IPS-15b (cell line): ENCODE results near the gene GTF3C5.
"Not testable (repeated sequence)": the region's sequence is repeated elsewhere in the genome, so short reads cannot be mapped to it uniquely, and the experiment has no call there.

Experiments
- H3K27me3 ChIP-seq: one replicate; pipeline ENCODE4 v1.6.1; 2013; ENCODE audit warnings: low read length; ENCODE audit not compliant: control insufficient read depth, insufficient read depth
- H3K36me3 ChIP-seq: one replicate; pipeline ENCODE4 v1.6.1; 2013; ENCODE audit warnings: low read length; ENCODE audit not compliant: control insufficient read depth, insufficient read depth
- H3K4me1 ChIP-seq: one replicate; pipeline ENCODE4 v1.6.1; 2013; ENCODE audit warnings: mild to moderate bottlenecking, low read length; ENCODE audit not compliant: control insufficient read depth, insufficient read depth
- H3K4me3 ChIP-seq: one replicate; pipeline ENCODE4 v1.5.1; 2013; ENCODE audit warnings: low read depth, low read length
- H3K9ac ChIP-seq: one replicate; pipeline ENCODE4 v1.6.1; 2013; ENCODE audit warnings: low read depth, mild to moderate bottlenecking, low read length
- H3K9me3 ChIP-seq: one replicate; pipeline ENCODE4 v1.6.1; 2013; ENCODE audit warnings: mild to moderate bottlenecking, low read length; ENCODE audit not compliant: control insufficient read depth, insufficient read depth

The GTF3C5 gene

GRCh38 chr9:133090752-133091385 lies 60.1 kb downstream of the GTF3C5 start:
- Histone ChIP-seq H3K4me1 (no peaks in the 10 kb centered on the region), H3K9me3 (no peaks in the 10 kb centered on the region), H3K4me3 (no peak overlapping the region), H3K36me3 (no peaks in the 10 kb centered on the region), H3K9ac (no peak overlapping the region), H3K27me3 (no peaks in the 10 kb centered on the region)

- H3K9ac ChIP-seq, H3K4me1 ChIP-seq, H3K9me3 ChIP-seq, H3K27me3 ChIP-seq, H3K4me3 ChIP-seq: not testable (repeated sequence)
- H3K36me3 ChIP-seq: peaks cover 10% of the 10 kb centered on the region
These were observed 63.6 kb downstream of the GTF3C5 start for GRCh38 chr9:133094351-133094750.

- Histone ChIP-seq H3K9me3 (peaks cover 3% of the 10 kb centered on the region), H3K9ac (no peak overlapping the region), H3K4me1 (no peaks in the 10 kb centered on the region), H3K27me3 (no peaks in the 10 kb centered on the region), H3K36me3 (peaks cover 10% of the 10 kb centered on the region), H3K4me3 (no peak overlapping the region)
These were observed 64.1 kb downstream of the GTF3C5 start for GRCh38 chr9:133094842-133095393.

GRCh38 chr9:133098104-133098754 lies 67.4 kb downstream of the GTF3C5 start:
- Histone ChIP-seq H3K4me1 (no peaks in the 10 kb centered on the region), H3K36me3 (peaks cover 33% of the 10 kb centered on the region), H3K9me3 (peaks cover 3% of the 10 kb centered on the region), H3K4me3 (no peak overlapping the region), H3K9ac (no peak overlapping the region), H3K27me3 (no peaks in the 10 kb centered on the region)

GRCh38 chr9:133098871-133099270 lies 68.1 kb downstream of the GTF3C5 start:
- Histone ChIP-seq H3K4me3 (no peak overlapping the region), H3K27me3 (no peaks in the 10 kb centered on the region), H3K36me3 (peaks cover 33% of the 10 kb centered on the region), H3K9ac (no peak overlapping the region), H3K4me1 (no peaks in the 10 kb centered on the region), H3K9me3 (peaks cover 3% of the 10 kb centered on the region)

- Histone ChIP-seq H3K36me3 (peaks cover 33% of the 10 kb centered on the region), H3K27me3 (no peaks in the 10 kb centered on the region)
These were observed 69.1 kb downstream of the GTF3C5 start for GRCh38 chr9:133099726-133100505.

GRCh38 chr9:133100506-133101355 lies 69.9 kb downstream of the GTF3C5 start:
- no peaks in the 10 kb centered on the region for H3K4me1 ChIP-seq
- H3K9ac ChIP-seq: no peak overlapping the region
- H3K9me3 ChIP-seq: peaks cover 3% of the 10 kb centered on the region
- H3K27me3 ChIP-seq: no peaks in the 10 kb centered on the region
- H3K36me3 ChIP-seq: peaks cover 33% of the 10 kb centered on the region
- no peak overlapping the region for H3K4me3 ChIP-seq

More at GRCh38 chr9:133099726-133100505, 69.1 kb downstream of the GTF3C5 start:
- peaks cover 3% of the 10 kb centered on the region for H3K9me3 ChIP-seq
- H3K9ac ChIP-seq: no peak overlapping the region
- H3K4me1 ChIP-seq: no peaks in the 10 kb centered on the region
- no peak overlapping the region for H3K4me3 ChIP-seq

- no peak overlapping the region for H3K4me3 ChIP-seq
- H3K9me3 ChIP-seq: no peaks in the 10 kb centered on the region
- no peaks in the 10 kb centered on the region for H3K27me3 ChIP-seq
- H3K4me1 ChIP-seq: no peaks in the 10 kb centered on the region
- peaks cover 35% of the 10 kb centered on the region for H3K36me3 ChIP-seq
- no peak overlapping the region for H3K9ac ChIP-seq
These were observed 70.8 kb downstream of the GTF3C5 start for GRCh38 chr9:133101356-133102189.

- H3K9me3 ChIP-seq: no peaks in the 10 kb centered on the region
- no peak overlapping the region for H3K4me3 ChIP-seq
- no peak overlapping the region for H3K9ac ChIP-seq
- H3K4me1 ChIP-seq: no peaks in the 10 kb centered on the region
- H3K36me3 ChIP-seq: peaks cover 42% of the 10 kb centered on the region
- H3K27me3 ChIP-seq: no peaks in the 10 kb centered on the region
These were observed 71.6 kb downstream of the GTF3C5 start for GRCh38 chr9:133102190-133103021.
